Sigmoid colon (tissue), 4 donors: ENCODE results near the gene FBXL20.

Experiments used
- EP300 ChIP-seq, 4 donors: sonication (generic); formaldehyde crosslinking; IDR thresholded peaks; one replicate each; pipeline ENCODE4 v1.6.1; 2017; ENCODE audit warnings: antibody characterized with exemption in 4 of 4
- POLR2A ChIP-seq, 2 donors: fragments of 450-650 bp; IDR thresholded peaks; one replicate each; pipeline ENCODE4 v1.6.1; 2016; ENCODE audit warnings: antibody characterized with exemption in 2 of 2, mild to moderate bottlenecking in 2 of 2, moderate library complexity in 2 of 2
- POLR2AphosphoS5 ChIP-seq, 4 donors: sonication (generic); formaldehyde crosslinking; IDR thresholded peaks; one replicate each; pipeline ENCODE4 v1.6.1; 2017; ENCODE audit warnings: antibody characterized with exemption in 4 of 4
- TF ChIP-seq, protein P1 (sequence below), 4 experiments: fragments of 450-650 bp in 3 of 4; fragments of 200-600 bp in 1 of 4; IDR thresholded peaks; one replicate each; pipeline ENCODE4 v1.5.1; 2016 to 2019; ENCODE audit warnings: antibody characterized with exemption in 4 of 4, mild to moderate bottlenecking in 3 of 4, moderate library complexity in 2 of 4

DNA sequence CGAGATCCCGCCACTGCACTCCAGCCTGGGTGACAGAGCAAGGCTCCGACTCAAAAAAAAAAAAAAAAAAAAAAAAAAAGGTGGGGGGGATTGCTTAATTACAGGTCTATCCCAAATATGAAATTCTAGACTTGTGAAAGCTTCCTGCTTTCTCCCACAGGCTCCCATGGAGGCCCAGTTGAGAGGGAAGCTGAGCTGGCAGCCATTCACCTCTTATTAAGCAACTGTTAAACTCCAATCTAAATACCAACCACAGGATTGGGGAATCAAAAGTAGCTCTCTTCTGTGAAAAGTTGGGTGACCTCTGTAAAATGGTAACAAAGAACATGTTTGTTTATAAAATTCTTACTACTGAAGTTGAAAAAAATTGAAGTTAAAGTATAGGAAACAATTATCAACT is 129.9 kb downstream of the FBXL20 start:
- TF ChIP-seq POLR2AphosphoS5 (IDR thresholded peaks at IDR 0.05) (no peak), POLR2A (IDR thresholded peaks at IDR 0.05) (no peak), EP300 (IDR thresholded peaks at IDR 0.05) (no peak)
- TF ChIP-seq, protein P1, sequence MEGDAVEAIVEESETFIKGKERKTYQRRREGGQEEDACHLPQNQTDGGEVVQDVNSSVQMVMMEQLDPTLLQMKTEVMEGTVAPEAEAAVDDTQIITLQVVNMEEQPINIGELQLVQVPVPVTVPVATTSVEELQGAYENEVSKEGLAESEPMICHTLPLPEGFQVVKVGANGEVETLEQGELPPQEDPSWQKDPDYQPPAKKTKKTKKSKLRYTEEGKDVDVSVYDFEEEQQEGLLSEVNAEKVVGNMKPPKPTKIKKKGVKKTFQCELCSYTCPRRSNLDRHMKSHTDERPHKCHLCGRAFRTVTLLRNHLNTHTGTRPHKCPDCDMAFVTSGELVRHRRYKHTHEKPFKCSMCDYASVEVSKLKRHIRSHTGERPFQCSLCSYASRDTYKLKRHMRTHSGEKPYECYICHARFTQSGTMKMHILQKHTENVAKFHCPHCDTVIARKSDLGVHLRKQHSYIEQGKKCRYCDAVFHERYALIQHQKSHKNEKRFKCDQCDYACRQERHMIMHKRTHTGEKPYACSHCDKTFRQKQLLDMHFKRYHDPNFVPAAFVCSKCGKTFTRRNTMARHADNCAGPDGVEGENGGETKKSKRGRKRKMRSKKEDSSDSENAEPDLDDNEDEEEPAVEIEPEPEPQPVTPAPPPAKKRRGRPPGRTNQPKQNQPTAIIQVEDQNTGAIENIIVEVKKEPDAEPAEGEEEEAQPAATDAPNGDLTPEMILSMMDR (IDR thresholded peaks at IDR 0.05), result no peak
